ENCODE results near the gene TMEM116.

DNA sequence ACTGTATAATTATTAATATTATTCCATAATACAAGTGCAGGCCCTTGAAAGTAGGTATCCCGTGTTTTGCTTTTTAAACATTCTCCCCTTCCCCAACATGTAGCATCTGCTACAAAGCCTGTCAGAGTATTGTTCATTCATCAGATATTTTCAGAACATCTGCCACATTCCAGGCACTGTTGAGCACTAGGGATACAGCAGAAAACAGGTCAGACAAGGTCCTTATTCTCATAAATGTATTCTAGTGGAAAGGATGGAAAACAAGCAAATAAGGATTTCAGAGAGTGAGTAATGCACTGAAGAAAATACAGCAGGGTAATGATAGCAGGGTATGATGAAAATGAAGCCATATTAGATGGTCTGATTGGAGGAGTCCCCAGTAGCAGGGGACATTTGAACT is 4.1 kb upstream of the TMEM116 start:
- TF ChIP-seq EZH2 (IDR thresholded peaks at IDR 0.05): no peak
- TF ChIP-seq, protein P1, sequence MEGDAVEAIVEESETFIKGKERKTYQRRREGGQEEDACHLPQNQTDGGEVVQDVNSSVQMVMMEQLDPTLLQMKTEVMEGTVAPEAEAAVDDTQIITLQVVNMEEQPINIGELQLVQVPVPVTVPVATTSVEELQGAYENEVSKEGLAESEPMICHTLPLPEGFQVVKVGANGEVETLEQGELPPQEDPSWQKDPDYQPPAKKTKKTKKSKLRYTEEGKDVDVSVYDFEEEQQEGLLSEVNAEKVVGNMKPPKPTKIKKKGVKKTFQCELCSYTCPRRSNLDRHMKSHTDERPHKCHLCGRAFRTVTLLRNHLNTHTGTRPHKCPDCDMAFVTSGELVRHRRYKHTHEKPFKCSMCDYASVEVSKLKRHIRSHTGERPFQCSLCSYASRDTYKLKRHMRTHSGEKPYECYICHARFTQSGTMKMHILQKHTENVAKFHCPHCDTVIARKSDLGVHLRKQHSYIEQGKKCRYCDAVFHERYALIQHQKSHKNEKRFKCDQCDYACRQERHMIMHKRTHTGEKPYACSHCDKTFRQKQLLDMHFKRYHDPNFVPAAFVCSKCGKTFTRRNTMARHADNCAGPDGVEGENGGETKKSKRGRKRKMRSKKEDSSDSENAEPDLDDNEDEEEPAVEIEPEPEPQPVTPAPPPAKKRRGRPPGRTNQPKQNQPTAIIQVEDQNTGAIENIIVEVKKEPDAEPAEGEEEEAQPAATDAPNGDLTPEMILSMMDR (IDR thresholded peaks at IDR 0.05): no peak

Data from neural progenitor cell (in vitro differentiated cells).